Activated CD8-positive, alpha-beta memory T cell treated with anti-CD3 and anti-CD28 coated beads, Interleukin-2, amount 50 U/mL, for 4 hours (primary cell): ENCODE measurements around the gene TPCN2.

Experiments used
- DNase-seq: peaks from one replicate; pipeline ENCODE4 v3.0.0-alpha.2; 2020

TPCN2 gene

DNA sequence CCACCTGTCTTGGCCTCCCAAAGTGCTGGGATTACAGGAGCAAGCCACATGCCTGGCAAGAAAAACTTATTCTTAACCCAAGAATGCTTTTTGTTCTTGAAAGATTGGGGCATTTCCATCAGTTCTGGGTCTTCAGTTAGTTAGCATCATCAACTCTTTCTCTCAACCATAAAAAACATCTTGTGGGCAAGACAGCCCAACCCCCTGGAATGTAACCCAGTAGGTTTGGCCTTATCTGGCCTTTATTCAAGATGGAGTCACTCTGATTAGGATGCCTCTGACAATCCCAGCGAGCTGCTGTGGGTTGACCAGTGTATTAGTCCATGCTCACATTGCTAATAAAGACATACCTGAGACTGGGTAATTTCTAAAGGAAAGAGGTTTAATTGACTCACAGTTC is 9.2 kb upstream of the TPCN2 start:
- DNase-seq: no peak

DNA sequence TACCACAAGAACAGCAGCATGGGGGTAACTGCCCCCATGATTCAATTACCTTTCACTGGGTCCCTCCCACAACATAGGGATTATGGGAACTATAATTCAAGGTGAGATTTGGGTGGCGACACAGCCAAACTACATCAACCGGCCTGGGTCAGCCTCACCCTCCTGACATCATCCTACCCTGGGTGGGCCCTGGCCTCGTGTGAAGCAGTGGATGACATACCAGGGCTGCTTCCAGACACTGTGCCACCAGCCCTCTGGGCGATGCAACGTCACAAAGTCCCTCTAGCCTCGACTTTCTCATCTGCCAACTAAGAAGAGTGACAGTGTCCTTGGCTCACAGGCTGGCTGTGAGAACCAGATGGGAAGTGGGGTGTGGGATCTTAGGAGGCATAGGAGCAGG is 8.7 kb upstream of the TPCN2 start:
- DNase-seq: no peak

DNA sequence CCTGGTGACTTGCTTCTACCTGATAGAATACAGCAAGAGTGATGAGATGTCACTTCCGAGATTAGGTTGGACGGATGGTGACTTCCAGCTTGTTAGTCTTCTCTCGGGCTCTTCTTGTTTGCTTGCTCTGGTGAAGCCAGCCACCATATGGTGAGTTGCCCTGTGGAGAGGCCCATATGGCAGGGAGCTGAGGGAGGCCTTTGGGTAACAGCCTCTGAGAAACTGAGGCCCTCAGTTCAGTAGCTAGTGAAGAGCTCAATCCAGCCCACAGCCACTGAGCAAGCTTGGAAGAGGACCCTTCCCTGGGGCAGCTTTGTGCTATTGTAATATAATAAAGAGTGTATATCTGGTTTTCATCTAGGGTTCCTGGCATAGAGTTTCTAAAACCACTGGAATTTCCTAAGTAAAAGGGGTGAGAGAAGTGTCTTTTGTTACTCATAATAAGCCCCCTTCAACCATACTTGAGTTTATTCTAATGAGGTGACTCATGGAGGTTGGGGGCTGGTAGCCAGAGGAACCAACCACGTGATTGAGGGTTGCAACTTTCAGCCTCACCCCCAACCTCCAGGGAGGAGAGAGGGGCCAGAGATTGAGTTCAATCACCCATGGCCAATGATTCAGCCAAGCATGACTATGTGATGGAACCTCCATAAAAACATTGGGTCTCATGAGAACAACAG is 8.0 kb upstream of the TPCN2 start:
- no peak for DNase-seq

- DNase-seq: no peak
Observed at GRCh38 chr11:69041516-69041915, 7.2 kb upstream of the TPCN2 start.

DNA sequence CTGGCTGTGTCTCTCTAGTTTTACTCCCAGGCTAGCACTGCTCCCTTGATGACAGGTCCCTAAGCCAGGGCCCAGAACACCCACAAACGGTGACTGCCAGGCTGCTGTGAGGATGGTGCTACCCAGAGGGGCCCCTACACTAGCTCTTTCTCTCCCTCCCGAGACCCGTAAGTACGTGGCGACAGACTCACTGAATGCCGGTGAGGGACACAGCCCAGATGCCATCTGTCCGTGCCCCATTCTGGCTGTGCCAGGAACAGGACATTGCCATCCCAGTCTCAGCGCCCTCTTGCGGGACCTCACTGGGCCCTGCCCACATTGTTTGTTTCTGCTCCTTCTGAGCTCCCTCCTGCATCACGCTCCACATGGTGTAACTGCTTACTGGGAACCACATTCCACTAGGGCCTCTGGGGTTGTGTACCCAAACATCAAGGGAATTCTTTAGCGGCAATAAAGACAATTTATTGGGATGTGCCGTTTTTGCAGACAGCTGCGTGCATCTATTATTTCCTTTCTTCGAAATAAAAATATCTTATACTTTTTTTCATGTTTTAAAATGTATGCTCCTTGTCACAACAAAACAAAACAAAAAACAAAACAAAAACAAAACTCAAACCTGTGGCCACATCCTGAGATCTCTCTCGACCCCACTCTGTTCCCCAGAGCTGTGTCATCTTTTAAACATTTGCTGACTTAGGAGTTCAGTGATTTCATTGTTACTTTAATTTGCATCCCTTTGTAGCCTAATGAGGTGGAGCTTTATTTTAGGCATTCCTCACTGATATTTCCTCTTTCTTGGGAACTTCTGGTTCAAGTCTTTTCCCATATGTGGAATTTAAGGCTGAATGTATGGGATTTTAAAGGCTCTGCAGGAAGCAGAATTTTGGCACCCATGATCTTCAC is 4.4 kb upstream of the TPCN2 start:
- DNase-seq: no peak

DNA sequence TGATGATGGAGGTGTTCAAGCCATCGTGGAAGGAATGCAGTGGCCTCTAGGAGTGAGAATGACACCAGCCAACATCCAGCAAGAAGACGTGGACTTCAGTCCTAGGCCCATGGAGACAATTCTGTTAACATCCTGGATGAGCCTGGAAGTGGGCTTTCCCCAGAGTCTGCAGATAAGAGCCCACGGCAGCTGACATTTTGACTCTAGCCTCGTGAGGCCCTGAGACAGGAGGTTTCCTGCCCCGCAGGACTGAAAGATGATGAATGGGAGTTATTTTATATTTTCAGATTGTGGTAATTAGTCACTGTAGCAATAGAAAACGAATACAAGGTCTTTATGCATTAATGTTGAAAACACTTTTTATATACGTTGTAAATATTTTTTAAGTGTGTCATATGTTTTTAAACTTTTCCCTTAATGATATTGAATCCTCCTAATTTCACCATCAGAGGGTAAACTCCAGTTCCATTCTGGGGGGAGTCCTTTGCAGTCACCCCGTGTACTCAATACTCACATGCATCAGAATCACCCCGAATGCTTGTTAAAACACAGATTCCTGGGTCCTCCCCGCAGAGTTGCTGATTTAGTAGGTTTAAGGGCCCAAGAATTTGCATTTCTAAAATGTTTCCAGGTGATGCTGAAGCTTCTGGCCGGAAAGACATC is 570 bp upstream of the TPCN2 start:
- DNase-seq: no peak

GRCh38 chr11:69049490-69049867 is 747 bp downstream of the TPCN2 start:
- no peak for DNase-seq

DNA sequence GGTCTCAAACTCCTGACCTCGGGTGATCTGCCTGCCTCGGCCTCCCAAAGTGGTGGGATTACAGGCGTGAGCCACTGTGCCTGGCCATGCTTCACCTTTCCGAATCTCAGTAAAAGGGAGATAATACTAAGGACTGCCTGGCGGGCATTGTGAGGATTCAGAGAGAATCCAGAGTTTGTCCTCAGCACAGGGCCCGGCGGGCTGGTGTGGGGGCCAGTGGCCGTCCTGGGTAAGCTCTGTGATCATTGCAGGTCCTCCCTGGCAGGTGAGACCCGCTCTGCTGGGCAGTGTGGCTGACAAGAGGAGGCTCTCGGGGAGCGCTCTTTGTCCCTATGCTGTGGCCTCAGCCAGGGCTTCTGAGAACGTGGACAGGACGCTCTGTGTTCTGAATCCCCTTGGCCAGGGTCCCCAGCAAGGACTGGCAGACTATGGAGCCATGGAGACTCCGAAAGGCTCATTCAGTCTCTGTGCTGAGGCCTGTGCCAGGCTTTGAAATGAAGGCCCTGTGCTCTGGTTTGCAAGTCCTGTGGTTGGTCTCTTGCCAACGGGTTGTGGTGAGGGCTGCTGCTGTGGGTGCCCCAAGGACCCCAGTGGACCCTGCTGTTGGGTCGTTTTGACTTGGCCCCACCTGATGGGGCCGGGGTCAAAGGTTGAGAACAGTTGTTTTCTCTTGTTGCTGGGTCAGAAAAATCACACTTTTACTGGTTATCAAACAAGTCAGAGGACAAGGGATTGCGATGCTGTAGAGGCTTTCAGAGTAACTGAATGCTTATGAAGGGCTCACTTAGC is 2.1 kb downstream of the TPCN2 start:
- DNase-seq: no peak

GRCh38 chr11:69051381-69052342 is 2.9 kb downstream of the TPCN2 start:
- DNase-seq: no peak

DNA sequence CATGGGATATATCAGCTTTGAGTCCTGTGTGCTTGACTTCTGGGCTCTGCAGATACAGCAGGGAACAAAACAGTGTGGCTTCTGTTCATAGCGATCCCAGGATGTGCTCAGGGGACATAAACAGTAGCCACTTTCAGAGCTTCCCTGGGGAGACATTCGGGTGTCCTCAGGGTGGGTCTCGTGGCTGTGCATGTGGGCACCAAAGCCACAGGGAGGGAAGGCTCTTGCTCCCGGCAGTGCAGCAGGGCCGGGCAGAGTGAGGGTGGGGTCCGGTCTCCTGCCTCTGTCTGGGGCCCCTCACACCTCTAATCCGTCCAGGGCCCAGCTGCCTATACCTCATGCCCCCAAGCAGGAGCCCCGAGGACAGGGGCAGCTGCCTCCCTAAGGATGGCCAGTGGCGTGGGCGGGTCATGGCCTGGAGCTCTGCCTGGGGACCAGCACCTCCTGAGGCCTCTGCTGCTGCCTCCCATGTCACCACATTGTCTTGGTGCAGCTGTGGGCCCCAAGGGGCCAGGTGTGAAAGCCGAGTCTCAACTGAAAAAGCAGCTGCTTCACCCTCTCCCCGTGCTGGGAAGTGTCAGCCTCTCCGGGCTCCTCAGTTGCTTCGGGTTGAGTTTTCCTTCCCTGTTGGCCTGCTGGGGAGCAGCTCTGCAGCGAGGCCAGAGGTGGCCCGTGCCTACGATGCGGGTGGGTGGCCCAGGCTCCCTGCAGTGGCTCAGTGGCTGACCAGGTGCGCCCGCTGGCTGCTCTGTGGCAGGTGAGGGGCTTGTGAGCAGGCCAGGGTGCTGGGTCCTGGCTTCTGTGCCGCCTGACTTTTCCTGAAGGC is 3.8 kb downstream of the TPCN2 start:
- no peak for DNase-seq

DNA sequence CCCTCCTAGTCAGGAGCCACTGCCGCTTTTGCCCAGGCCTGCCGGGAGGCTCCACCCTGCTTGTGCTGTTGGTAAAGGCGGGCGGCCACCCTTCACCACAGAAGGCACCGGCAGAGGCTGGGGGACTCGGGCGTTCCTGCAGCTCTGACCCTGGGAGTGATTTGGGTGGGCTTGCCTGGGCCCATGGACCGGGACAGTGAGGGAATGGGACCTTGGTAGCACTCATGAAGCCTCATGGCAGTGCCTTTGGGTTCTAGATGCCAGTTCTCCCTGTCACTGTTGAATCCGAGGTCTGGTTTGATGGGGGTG is 4.4 kb downstream of the TPCN2 start:
- DNase-seq: no peak

- DNase-seq: no peak
Observed at GRCh38 chr11:69053546-69054396, 5.0 kb downstream of the TPCN2 start.

- no peak for DNase-seq
Observed at GRCh38 chr11:69054397-69055211, 5.9 kb downstream of the TPCN2 start.

DNA sequence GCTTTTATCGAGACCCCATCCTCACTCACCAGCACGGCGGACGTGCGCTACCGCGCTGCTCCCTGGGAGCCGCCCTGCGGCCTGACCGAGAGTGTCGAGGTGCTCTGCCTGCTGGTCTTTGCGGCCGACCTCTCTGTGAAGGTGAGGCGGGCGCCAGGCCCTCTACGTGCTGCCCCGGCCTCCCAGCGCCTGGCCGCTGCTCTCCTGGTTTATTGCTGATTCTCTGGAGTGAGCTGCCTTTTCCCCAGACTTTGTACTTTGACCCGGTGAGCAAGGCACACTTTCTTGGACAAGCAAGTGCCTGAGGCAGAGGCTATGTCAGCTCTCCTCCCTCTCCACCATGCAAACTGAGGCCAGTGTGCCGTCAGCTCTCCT is 6.5 kb downstream of the TPCN2 start:
- no peak for DNase-seq

GRCh38 chr11:69055598-69056516 is 7.1 kb downstream of the TPCN2 start:
- no peak for DNase-seq

DNA sequence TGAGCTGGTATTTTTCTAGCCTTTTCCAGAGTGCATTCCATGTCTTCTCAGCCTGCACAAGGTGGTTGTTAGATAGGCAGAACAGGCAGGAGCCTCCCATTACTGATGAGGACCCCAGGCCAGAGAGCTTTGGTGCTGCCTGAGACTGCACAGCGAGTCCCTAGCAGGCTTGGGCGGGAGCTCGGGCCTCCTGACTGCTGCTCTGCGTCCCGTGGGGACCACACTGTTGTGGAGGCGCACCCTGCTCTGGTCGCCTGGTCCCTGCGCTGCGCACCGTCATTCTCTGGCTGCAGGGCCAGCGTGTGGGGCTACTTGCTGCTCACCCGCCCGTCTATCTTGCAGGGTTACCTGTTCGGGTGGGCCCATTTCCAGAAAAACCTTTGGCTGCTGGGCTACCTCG is 8.5 kb downstream of the TPCN2 start:
- no peak for DNase-seq

- no peak for DNase-seq
Observed at GRCh38 chr11:69057801-69058200, 9.1 kb downstream of the TPCN2 start.
